Embryonic facial prominence (tissue), 1 donor: ENCODE results near the gene STK17B.
"Not testable (repeated sequence)": the region's sequence is repeated elsewhere in the genome, so short reads cannot be mapped to it uniquely, and the experiment has no call there.

Experiments
- DNase-seq: peaks from one replicate; pipeline ENCODE4 v3.0.0-alpha.2; 2016; ENCODE audit errors: extremely low spot score

The STK17B gene

GRCh38 chr2:196171248-196171871 is at the start of gene STK17B:
TSS of gene STK17B (minus strand) at chr2:196171578. CDS start at chr2:196163383, 8,195 bp downstream.
- peak; percentile 87 for DNase-seq

GRCh38 chr2:196220671-196221070 is 49.3 kb upstream of the STK17B start:
- DNase-seq, result no peak

GRCh38 chr2:196219671-196220070 is 48.3 kb upstream of the STK17B start:
- no peak for DNase-seq

- DNase-seq, result no peak
Observed at GRCh38 chr2:196218106-196218505, 46.7 kb upstream of the STK17B start.

- DNase-seq, result no peak
Observed at GRCh38 chr2:196217116-196217515, 45.7 kb upstream of the STK17B start.

- no peak for DNase-seq
Observed at GRCh38 chr2:196215376-196215775, 44.0 kb upstream of the STK17B start.

- DNase-seq, result no peak
Observed at GRCh38 chr2:196214156-196214555, 42.8 kb upstream of the STK17B start.

GRCh38 chr2:196213252-196213980 is 42.0 kb upstream of the STK17B start:
- no peak for DNase-seq

- DNase-seq, result no peak
Observed at GRCh38 chr2:196208915-196209314, 37.5 kb upstream of the STK17B start.

- no peak for DNase-seq
Observed at GRCh38 chr2:196206804-196207203, 35.4 kb upstream of the STK17B start.

- DNase-seq, result no peak
Observed at GRCh38 chr2:196205881-196206435, 34.6 kb upstream of the STK17B start.

- DNase-seq, result no peak
Observed at GRCh38 chr2:196205011-196205766, 33.8 kb upstream of the STK17B start.

- DNase-seq, result no peak
Observed at GRCh38 chr2:196201229-196202009, 30.0 kb upstream of the STK17B start.

- no peak for DNase-seq
Observed at GRCh38 chr2:196200557-196200956, 29.2 kb upstream of the STK17B start.

- no peak for DNase-seq
Observed at GRCh38 chr2:196195758-196196157, 24.4 kb upstream of the STK17B start.

- no peak for DNase-seq
Observed at GRCh38 chr2:196195302-196195701, 23.9 kb upstream of the STK17B start.

GRCh38 chr2:196191541-196191940 is 20.2 kb upstream of the STK17B start:
- no peak for DNase-seq

GRCh38 chr2:196187898-196188458 is 16.6 kb upstream of the STK17B start:
- no peak for DNase-seq

GRCh38 chr2:196187175-196187700 is 15.9 kb upstream of the STK17B start:
- not testable (repeated sequence) for DNase-seq

- no peak for DNase-seq
Observed at GRCh38 chr2:196186266-196186980, 15.0 kb upstream of the STK17B start.
